HG03457 (cell line): ENCODE results near the gene UBE2E3.
"Not testable (repeated sequence)": the region's sequence is repeated elsewhere in the genome, so short reads cannot be mapped to it uniquely, and the experiment has no call there.

Experiments
- ATAC-seq: cut with Tn5 transposase; IDR thresholded peaks from one replicate; pipeline ENCODE4 v1.9.1; 2021; ENCODE audit warnings: moderate number of reproducible peaks; ENCODE audit not compliant: unreplicated experiment

Gene UBE2E3

DNA sequence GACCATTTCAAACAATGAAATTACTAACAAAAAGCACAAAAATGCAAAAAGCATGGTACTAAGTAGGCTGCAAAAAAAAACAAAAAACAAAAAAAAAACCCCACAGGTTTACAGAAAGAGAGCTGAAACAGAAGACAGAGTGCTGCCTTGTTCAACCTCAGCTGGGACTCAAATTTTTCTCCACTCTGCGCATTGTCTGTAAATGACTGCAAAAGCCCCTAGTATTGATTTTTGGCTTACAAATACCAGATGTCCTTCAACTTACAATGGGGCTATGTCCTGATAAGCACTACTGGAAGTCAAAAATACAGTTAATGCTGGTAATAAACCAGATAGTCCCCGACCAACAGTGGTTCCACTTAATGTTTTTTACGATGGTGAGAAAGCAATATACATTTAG is 42.2 kb downstream of the UBE2E3 start:
- ATAC-seq = no peak

DNA sequence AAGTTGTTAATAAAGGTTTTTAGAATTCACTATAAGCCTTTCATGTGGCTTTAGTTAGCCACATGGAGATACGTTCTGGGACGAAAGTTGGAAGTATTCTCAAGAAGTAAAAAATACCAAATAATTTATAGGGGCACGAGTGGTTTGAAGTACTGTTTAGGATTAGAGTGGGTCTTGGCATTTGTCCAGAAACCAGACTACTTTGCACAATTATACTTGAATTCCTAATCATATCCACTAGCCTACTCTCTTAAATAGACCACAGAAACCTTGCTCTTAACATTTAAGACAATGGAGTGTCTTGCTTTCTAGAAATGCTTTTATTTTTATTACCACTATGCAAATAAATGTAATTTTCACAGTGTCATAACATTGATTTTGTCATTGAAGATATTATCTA is 44.6 kb downstream of the UBE2E3 start:
- no peak for ATAC-seq

DNA sequence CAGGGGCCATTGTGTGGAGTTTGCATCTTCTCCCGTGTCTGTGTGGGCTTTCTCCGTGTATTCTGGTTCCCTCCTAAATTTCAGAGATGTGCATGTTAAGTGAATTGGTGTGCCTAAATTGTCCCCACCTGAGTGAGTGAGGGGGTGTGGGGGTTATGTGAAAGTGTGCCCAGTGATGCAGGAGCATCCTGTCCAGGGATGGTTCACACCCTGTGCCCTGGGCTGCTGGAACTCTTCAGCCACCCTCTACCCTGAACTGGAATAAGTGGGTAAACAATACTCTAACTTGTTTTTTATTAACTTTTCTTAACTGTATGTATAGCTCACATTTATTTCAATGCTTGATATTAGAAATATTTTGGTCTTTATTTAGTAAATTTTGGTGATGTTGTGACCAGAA is 56.0 kb downstream of the UBE2E3 start:
- ATAC-seq = peak; percentile 53

DNA sequence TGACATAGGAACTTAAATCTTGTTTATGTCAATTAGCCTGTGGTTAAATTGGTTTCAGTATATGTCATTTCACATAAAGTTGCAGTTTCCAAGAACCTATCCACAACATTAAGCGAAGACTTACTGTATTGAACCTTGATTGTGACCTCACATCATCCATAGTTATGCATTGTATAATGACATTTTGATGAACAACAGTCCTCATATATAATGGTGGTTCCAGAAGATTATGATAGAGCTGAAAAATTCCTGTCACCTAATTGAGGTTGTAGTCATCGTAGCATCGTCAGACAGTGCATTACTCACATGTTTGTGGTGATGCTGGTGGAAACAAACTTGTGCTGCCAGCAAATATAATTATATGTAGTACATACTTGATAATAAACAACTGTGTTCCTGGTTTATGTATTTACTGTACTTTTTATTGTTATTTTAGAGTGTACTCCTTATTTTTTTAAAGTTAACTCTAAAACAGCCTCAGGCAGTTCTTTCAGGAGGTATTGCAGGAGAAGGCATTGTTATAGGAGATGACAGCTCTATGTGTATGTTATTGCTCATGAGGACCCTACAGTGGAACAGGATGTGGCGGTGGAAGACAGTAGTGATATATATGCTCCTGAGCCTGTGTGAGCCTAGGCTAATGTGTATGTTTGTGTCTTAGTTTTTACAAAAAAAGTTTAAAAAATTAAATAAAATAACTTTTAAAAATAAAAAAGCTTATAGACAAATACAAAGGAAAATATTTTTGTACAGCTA is 56.6 kb downstream of the UBE2E3 start:
- ATAC-seq = peak; percentile 57

DNA sequence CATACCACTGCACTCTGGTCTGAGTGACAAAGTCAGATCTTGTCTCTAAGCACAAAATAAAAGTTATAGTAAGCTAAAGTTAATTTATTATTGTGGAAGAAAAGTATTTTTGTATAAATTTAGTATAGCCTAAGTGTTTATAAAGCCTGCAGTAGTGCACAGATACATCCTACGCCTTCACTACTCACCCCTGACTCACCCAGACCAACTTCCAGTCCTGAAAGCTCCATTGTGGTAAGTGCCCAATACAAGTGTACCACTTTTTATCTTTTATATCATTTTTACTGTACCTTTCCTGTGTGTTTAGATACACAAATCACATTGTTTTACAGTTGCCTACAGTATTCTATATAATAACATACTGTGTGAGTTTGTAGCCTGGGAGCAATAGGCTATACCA is 57.5 kb downstream of the UBE2E3 start:
- no peak for ATAC-seq

DNA sequence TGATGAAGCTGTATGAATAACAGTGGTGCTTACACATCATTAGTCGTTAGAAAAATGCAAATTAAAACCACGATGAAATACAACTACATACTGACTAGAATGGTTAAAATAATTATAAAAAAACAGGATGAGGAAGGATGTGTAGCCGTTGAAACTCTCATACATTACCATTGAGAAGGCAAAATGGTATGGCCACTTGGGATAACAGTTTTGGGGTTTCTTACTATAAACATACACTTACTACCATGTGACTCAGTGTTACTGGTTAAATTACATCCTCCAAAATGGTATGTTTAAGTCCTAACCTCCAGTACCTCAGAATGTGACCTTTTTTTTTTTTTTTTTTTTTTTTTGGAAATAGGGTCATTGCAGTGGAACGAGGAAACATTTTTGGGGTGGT is 58.4 kb downstream of the UBE2E3 start:
- ATAC-seq = no peak

DNA sequence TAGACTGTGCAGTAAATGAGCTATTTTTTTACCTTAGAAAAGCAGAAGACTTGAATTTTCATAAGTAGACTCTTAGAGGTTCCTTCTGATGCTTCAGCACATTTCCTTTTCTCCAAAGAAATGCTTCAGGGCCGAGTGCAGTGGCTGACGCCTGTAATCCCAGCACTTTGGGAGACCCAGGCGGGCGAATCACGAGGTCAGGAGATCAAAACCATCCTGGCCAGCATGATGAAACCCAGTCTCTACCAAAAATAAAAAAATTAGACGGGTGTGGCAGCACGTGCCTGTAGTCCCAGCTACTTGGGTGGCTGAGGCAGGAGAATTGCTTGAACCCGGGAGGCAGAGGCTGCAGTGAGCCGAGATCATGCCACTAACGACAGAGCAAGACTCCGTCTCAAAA is 60.4 kb downstream of the UBE2E3 start:
- ATAC-seq = not testable (repeated sequence)

DNA sequence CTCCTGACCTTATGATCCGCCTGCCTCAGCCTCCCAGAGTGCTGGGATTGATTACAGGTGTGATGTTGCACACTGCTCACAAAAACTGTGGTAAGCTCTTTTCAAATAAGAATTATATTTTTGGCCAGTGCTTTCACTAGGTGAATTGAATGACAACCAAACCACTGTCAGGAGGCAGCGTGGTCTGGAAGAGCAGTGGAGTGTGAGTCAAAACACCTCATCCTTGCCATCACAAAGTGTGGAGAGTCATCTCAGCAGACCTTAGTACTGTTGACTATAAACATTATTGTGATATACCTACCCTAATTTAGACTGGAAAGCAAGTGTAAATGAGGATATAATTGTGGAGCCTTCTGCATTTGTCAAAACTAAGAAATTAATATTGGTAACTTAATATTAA is 61.3 kb downstream of the UBE2E3 start:
- no peak for ATAC-seq

DNA sequence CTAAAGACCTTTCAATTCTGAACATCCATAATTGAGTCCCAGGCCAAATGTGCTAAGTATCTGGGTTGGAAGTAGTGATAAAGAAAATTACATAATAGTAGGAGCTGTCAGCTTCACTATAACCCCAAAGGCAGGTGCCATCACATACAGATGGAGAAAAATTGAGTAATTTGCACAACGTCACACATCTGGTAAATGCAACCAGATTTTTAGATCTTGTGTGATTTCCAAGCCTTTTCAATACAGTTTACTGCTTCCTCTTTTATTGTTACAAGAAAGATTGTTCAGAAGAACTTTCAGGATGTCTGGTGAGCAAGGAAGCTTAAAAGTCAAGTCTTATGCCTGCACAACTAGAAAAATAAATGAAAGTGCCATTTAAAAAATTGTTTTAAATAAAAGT is 62.3 kb downstream of the UBE2E3 start:
- ATAC-seq = no peak

DNA sequence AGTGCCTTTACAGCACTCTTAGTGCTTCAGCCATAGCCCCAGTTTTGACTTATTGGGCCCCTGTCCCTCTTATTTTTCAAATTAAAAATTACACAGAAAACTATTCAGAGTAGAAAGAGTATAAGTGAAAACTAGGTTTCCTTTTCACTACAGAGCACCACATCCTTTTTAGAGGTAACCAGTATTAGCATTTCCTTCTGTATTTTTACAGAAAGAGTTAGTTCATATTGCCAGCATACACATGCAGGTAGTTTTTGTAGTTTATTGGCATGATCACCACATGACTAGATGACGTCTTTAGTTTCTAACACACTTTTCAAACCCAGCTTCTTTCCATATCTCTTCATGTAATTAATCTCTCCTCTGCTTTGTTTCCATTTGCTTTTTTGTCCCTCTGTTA is 66.4 kb downstream of the UBE2E3 start:
- no peak for ATAC-seq

DNA sequence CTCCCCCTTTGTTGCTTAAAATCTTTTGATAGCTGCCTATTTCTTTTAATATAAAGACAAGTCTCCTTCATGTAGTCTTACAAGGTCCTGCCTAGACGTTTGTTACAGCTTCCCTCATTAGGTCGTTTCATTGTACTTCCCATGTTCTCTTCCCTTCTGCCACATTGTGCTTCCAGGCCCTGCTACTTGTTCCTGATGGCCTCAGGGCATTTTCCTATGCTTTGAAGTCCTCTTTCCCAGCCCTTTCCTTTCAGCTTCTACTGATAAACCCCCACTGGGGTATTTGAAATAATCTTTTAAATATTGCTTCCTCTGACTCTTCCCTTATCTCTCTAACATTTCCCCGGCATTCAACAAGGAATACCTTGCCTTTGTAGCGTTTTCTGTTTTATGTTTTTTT is 67.4 kb downstream of the UBE2E3 start:
- ATAC-seq = no peak

DNA sequence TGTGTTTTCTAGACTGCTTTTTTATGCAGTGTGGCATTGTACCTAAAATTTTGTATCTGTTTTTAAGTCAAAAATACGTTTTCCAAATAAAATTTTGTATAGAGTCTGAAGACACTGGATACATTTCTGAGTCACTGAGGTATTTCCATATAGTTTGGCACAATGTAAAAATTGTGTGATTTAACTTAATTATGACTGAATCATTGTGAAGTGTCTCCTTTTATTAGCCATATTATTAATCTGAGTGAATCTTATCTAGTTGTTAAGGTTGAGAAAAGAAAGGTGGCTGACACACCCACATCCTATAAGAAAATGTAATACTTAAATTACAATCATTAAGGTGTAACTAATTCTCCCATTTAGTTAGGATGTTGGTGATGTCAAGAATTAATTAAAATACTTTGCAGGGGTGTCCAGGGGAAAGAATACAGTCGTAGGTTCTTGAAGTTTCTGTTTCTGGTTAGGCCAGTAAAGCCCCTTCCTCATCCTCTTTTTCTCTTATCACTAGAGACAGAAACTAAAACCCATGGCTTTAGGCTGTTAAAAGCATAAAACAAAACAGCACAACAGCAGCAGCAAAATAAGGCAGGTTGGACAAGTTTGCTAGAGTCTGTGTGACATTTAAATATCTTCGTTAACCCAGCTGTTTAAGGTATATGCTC is 71.6 kb downstream of the UBE2E3 start:
- no peak for ATAC-seq

DNA sequence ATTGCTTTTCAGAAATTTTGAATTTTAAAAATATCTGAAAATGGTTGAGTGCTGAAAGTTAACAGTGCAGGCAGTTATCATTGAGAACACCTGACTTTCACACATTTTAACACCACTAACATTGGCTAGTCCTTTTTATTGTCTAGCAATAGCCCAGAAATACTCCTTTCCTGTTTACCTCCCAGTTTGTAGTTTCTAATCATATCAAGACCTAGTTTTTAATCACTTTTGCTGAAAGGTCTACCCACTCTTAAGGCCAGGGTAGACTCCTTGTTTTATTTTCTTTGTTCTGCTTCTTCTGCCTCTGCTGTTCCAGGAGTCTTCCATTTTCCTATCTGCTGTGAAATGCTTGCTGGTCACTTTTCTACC is 72.1 kb downstream of the UBE2E3 start:
- ATAC-seq = no peak

DNA sequence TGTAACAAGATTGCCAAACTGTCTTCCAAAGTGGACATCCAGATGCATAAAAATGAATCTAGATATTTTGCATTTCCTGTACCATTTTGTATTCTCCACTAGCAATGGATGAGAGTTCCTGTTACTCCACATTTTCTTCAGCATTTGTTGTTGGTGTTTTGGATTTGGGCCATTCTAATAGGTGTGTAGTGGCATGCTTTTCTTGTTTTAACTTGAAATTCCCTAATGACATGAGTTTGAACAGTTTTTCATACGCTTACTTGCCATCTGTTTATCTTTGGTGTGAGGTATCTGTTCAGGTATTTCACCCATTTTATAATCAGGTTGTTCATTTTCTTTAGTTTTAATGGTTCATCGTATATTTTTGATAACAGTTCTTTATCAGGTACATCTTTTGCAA is 73.9 kb downstream of the UBE2E3 start:
- ATAC-seq = no peak

DNA sequence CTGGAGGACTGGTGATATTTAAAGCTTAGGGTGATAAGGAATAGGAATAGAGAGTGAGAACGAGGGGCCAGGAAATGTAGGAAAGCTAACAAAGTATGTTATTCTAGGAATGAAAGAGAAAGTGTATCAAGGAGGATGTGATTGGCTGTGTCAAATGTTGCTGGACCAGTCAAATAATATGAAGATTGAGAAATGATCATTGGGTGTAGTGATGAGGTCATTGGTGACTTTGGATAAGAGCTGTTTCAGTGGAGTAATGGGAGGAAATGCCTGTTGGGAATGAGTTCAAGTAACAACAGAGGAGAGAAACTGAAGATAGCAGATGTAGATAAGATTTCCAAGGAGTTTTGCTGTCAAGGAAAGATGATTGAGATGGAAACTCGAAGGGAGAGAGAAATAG is 74.4 kb downstream of the UBE2E3 start:
- ATAC-seq = no peak

DNA sequence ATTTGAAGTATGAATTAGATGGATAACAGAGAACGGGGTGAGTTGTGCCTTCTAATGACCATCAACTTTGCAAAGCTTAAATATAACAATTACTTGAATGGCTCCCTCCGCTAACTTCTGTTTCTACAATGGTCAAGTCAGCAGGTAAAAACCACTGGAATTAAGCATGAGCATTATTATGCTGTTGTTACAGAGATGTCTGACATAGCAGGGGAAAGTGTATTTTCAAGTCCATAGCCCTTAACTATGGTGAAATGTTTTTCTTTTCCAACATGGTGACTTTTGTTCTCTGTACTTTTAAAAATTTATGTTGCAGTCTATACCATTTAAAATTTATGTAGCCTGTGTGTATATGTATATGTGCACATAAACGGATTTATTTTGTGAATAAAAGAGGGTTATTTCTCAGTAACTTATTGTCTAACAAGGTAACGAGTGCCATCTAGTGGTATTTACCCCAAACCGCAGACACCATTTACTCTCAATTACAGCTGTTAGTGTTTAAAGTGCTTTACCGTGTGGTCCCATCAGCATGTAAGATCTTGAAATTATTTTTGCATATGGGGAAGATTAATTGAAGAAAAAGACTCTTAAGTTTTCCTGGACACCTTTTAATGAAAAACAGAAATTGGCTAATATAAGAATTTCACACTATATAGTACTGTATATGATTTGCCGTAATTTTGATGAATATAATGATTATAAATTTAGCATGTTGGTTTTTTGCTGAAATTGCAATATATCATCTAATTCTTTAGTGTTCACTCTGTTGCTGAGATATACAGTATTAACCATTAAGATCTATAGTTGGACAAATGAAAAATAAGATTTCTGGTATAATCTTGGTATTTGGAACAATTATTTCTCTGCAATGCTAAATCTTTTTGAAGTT is 78.2 kb downstream of the UBE2E3 start:
- ATAC-seq = peak; percentile 68

DNA sequence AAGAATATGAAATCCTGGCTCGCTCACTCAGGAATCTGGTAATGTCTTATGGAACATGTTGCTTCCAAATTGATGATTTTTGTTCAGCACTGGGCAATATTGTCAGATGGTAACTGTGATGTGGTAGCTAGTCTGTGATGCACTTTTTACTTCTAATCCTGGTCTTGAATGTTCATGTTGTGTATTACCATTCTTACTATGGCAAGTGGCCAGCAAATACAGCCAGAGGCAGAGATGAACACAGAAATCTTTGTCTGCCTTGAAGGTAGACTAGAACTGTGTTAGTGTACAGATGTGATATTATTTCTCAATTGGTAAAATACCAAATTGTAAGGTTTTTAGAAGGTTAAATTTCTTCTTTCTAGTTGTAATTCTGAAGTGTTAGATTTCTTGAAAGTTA is 83.3 kb downstream of the UBE2E3 start:
- ATAC-seq = no peak

DNA sequence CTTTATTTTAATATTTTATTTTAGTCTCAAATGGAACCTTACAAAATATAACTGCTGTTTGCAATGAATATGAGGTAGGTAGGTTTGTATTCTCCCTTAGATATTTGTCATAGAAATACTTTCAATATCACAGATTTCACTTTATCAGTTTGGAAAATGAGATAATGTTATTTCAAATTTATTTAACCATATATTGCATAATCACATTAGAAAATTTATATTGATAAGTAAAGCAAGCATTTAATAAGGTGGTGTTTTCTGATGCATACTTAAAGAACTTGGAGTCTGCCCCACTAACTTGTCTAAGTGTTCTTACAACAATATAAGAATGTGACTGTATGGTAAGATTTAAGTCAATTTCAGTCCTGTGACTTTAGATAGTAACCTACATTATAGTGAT is 85.1 kb downstream of the UBE2E3 start:
- ATAC-seq = no peak

DNA sequence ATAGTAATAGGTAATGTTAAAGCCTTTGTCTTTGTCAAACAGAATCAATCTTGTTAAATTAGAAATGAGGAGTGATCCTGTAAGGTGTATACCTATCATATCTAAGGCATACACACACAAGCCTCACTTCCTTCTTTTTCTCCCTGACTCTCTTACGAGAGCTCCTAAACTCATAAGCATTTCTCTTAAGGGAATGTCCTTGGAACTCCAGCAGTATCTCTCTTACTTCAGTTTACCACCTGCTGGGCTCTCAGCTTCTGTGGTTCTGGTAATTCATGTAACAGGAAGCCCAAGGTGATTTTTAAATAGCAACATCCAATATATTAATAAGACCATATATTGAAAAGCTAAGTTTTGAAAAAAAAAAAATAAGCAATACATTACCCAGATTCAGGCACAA is 85.9 kb downstream of the UBE2E3 start:
- no peak for ATAC-seq

DNA sequence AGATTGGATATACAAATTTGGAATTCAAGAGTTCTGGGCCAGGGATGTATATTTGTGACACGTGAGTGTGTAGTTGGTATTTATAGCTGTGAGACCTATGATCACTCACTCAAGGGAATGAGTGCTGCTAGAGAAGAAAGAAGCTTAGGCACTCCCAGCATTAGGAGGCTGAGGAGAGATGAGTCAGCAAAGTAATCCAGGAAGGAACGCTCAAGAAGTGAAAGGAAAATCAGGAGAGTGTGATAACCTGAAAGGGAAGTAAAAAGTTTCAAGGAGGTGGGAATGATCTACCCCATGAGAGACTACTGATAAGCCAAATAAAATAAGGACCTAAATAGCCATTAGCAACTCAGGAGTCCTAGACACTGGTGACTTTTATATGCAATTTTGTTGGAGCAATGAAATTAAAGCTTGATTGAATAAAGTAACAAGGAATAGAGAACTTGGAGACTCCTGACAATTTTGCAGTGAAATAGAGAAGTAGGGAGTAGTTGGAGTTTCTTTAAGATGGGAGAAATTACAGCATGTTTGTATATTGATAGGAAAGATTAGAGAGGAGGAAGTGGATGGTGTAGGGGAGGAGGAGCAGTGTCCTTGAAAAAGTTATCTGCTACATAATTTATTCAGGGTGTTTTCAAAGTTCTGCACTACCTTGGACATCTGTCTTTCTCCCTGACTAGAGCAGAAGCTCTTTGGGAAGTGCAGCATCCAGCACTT is 89.9 kb downstream of the UBE2E3 start:
- ATAC-seq = no peak

DNA sequence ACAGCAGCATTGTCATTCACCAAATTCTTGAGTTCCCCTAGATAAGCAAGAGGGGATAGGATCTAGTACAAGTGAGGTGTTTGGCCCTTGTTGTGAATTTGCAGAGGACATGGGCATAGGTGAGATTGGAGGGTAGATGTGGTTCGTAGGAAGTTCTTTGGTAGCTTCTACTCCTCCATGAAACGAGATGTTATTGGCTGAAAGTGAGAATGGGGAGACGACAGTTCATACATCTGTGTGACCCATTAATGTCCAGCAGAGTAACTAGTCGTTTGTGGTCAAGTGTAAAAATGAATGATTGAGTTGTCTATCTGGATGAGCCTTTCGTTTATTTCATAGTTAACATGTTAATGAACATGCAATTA is 90.4 kb downstream of the UBE2E3 start:
- ATAC-seq = no peak
